Measurements from ENCODE around the gene CT47C1. TPM values are rescaled to one million over a fixed set of nuclear protein-coding genes. Genes with fewer than 3 reads are reported as not detected.

Gene CT47C1
- total RNA-seq, 2 experiments from 2014 or later, result not detected

- no peak for DNase-seq
- Mint-ChIP-seq H3K9me3 (ENCODE audit: insufficient read depth) (no peaks in the 10 kb centered on the region), H3K27me3 (ENCODE audit: low read depth) (peaks cover 5% of the 10 kb centered on the region), H3K36me3 (ENCODE audit: low read depth) (no peaks in the 10 kb centered on the region), H3K4me1 (ENCODE audit: low read depth) (no peaks in the 10 kb centered on the region), H3K27ac (no peak overlapping the region), H3K4me3 (no peak overlapping the region)
- POLR2A ChIA-PET, result no interaction called here
- no peak for ATAC-seq
- CTCF ChIA-PET, result no interaction called here
Measured at GRCh38 chrX:119084766-119085165, 12.0 kb downstream of the CT47C1 start.

DNA sequence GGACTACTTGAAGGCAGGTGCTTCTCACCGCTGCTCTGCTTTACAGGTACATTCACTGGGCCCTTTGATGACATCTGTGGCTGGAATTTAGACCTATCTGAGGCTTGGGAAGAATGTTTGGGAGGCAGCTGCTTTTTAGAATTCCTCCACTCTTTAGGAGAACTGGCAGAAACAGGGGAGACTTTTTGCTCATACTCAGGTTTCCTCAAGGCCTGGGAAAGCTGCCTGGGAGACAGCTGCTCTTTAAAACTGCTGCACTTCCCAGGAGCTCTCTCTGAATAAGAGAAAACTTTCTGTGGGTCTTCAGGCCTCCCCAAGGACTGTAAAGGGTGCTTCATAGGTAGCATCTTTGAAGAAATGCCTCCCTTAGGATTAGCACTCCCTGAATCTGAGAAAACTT lies 14.3 kb downstream of the CT47C1 start:
- H3K9me3 Mint-ChIP-seq (ENCODE audit: insufficient read depth), result no peaks in the 10 kb centered on the region
- no peaks in the 10 kb centered on the region for H3K36me3 Mint-ChIP-seq (ENCODE audit: low read depth)
- no peaks in the 10 kb centered on the region for H3K4me1 Mint-ChIP-seq (ENCODE audit: low read depth)
- CTCF ChIA-PET, result no interaction called here
- POLR2A ChIA-PET, result no interaction called here
- ATAC-seq, result no peak
- DNase-seq, result no peak
- no peak overlapping the region for H3K4me3 Mint-ChIP-seq
- H3K27ac Mint-ChIP-seq, result no peak overlapping the region
- peaks cover 2% of the 10 kb centered on the region for H3K27me3 Mint-ChIP-seq (ENCODE audit: low read depth)

DNA sequence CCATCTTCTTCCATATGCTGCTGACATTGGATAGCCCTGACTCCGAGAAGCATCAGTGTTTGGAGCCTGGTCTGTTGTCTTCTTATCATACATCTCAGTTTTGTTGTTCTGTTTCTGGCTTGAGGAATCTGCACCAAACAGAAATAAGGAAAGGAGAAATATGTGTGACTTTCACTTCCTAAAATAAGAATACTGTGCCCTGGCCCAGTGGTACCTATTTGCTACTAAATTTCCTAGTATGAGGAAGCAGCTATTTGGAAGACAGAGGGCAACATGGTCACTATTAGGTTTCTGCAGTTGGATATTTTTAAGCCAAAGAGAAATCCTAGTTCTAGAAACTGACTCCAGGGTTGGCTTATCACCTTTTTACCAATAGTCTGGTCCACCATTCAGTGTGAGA lies 16.8 kb downstream of the CT47C1 start:
- Mint-ChIP-seq H3K36me3 (ENCODE audit: low read depth) (no peaks in the 10 kb centered on the region), H3K27ac (no peak overlapping the region), H3K27me3 (ENCODE audit: low read depth) (no peaks in the 10 kb centered on the region), H3K9me3 (ENCODE audit: insufficient read depth) (no peaks in the 10 kb centered on the region), H3K4me3 (no peak overlapping the region), H3K4me1 (ENCODE audit: low read depth) (no peaks in the 10 kb centered on the region)
- ChIA-PET POLR2A (no interaction called here), CTCF (no interaction called here)
- no peak for ATAC-seq
- DNase-seq, result no peak

DNA sequence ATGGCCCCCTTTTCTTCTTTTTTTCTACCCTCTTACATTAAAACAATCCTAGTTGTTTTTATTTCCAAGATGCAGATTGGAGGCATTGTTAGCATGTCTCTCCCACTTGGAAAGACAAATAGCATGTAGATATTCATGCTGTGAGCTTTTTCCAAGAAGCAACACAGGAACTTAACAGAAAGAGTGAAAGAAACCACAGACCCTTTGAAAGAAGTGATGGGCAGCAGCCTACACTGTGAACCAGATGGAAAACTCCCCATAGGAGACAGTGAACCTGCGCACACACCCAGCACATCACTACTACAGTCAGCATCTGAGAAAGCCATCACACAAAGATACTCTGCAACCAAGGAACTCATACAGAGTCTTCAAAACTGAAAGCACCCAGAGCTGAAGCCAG lies 17.8 kb downstream of the CT47C1 start:
- CTCF ChIA-PET, result no interaction called here
- no peak overlapping the region for H3K4me3 Mint-ChIP-seq
- POLR2A ChIA-PET, result no interaction called here
- no peaks in the 10 kb centered on the region for H3K27me3 Mint-ChIP-seq (ENCODE audit: low read depth)
- H3K9me3 Mint-ChIP-seq (ENCODE audit: insufficient read depth), result no peaks in the 10 kb centered on the region
- DNase-seq, result no peak
- no peaks in the 10 kb centered on the region for H3K36me3 Mint-ChIP-seq (ENCODE audit: low read depth)
- ATAC-seq, result no peak
- no peaks in the 10 kb centered on the region for H3K4me1 Mint-ChIP-seq (ENCODE audit: low read depth)
- H3K27ac Mint-ChIP-seq, result no peak overlapping the region

GRCh38 chrX:119093991-119094735 lies 21.4 kb downstream of the CT47C1 start:
- ChIA-PET CTCF (no interaction called here), POLR2A (no interaction called here)
- no peaks in the 10 kb centered on the region for H3K9me3 Mint-ChIP-seq (ENCODE audit: insufficient read depth)
- no peak for DNase-seq
- no peak for ATAC-seq
- no peak overlapping the region for H3K27ac Mint-ChIP-seq
- H3K36me3 Mint-ChIP-seq (ENCODE audit: low read depth), result no peaks in the 10 kb centered on the region
- no peak overlapping the region for H3K4me3 Mint-ChIP-seq
- H3K4me1 Mint-ChIP-seq (ENCODE audit: low read depth), result no peaks in the 10 kb centered on the region
- no peaks in the 10 kb centered on the region for H3K27me3 Mint-ChIP-seq (ENCODE audit: low read depth)

DNA sequence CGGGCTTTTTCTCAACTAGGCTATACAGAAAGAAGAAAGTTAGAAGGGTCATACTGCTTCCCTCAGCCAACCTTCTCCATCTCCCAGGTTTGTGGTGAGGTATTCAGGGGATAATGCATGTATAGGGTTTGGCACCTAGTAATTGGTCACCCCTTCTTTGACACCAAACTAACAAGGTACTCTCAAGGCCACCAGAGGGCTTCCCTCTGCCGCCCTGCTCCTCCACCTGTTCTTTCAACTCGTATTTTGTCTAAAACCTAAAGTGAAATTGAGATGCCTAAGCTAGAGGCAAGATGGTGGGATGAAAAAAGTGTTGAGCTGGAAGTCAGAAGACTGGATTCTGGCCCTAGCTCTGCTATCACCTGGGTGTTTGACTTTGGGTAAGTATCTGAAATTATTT lies 22.0 kb downstream of the CT47C1 start:
- Mint-ChIP-seq H3K4me1 (ENCODE audit: low read depth) (no peaks in the 10 kb centered on the region), H3K4me3 (no peak overlapping the region), H3K9me3 (ENCODE audit: insufficient read depth) (no peaks in the 10 kb centered on the region), H3K36me3 (ENCODE audit: low read depth) (no peaks in the 10 kb centered on the region), H3K27ac (no peak overlapping the region), H3K27me3 (ENCODE audit: low read depth) (no peaks in the 10 kb centered on the region)
- POLR2A ChIA-PET, result no interaction called here
- no peak for DNase-seq
- ATAC-seq, result no peak
- CTCF ChIA-PET, result no interaction called here

DNA sequence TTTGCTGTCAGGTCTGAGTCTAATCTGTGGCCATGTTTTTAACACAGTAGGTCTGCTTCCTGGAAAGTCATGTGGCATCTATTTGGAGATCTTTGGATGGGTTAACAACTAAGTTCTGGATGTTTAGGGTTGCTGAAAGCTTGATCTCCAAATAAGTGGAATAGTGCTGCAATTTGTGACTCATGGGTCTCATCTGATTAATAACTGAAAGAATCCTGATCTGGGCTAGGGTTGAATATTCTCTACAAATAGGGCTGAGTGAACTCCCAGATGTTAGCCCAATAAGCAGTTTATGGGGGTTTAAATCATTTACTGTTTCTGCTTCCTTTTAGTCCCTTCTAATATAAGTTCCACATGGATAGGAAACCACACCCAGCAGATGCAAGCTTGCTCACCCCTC lies 23.1 kb downstream of the CT47C1 start:
- H3K27ac Mint-ChIP-seq, result no peak overlapping the region
- ChIA-PET POLR2A (interaction anchor here (1.3 kb wide), 1 partner anchor 17 kb away, joined by 3 read pairs; no protein-coding TSS in a partner anchor), CTCF (no interaction called here)
- no peaks in the 10 kb centered on the region for H3K9me3 Mint-ChIP-seq (ENCODE audit: insufficient read depth)
- no peak overlapping the region for H3K4me3 Mint-ChIP-seq
- H3K36me3 Mint-ChIP-seq (ENCODE audit: low read depth), result no peaks in the 10 kb centered on the region
- no peaks in the 10 kb centered on the region for H3K27me3 Mint-ChIP-seq (ENCODE audit: low read depth)
- DNase-seq, result no peak
- no peaks in the 10 kb centered on the region for H3K4me1 Mint-ChIP-seq (ENCODE audit: low read depth)
- ATAC-seq, result no peak

DNA sequence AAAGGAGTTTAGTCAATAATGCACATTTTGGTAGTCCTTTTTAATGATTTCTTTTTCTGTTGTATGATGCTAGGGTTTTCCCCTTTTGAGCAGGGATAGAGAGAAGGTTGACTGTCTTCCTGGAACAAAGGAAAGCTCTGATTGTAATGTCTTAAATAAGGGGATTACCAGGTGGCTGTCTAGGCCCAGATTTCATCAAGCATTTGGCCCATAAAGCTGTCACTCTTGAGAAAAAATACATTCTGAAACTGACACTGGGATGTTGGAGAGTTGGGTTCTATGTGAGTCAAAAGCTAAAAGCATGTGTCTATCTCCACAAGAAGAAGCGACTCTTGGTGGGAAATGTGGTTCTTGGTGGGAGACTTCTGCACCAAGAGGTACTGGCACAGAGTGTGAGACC lies 28.4 kb downstream of the CT47C1 start:
- ChIA-PET POLR2A (no interaction called here), CTCF (interaction anchor here (1.7 kb wide), 1 partner anchor 18 kb away, joined by 4 read pairs; no protein-coding TSS in a partner anchor)
- DNase-seq (no peak), ATAC-seq (no peak)
- H3K27ac Mint-ChIP-seq, result no peak overlapping the region
- no peaks in the 10 kb centered on the region for H3K9me3 Mint-ChIP-seq (ENCODE audit: insufficient read depth)
- no peak overlapping the region for H3K4me3 Mint-ChIP-seq
- no peaks in the 10 kb centered on the region for H3K36me3 Mint-ChIP-seq (ENCODE audit: low read depth)
- H3K4me1 Mint-ChIP-seq (ENCODE audit: low read depth), result no peaks in the 10 kb centered on the region
- H3K27me3 Mint-ChIP-seq (ENCODE audit: low read depth), result peaks cover 2% of the 10 kb centered on the region

DNA sequence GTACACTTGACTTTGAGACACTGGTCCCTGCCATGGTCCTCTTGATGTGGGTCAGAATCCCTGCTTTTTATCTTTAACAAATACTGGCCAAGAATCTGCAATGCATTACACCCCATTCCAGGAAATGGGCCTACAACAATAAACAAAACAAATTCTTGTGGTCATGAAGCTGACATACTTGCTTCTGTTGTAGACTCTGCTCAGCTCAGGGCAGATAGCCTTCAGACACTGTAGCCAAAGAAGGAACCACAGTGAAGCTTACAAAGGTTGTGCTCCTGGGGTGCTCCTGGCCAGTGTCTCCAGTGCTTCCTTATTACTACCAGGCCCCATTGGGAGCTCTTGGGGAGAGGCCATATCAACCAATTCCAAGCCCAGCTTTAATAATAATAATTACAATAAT lies 33.0 kb downstream of the CT47C1 start:
- ChIA-PET CTCF (no interaction called here), POLR2A (interaction anchor here (0.6 kb wide), 1 partner anchor 745 kb away, joined by 3 read pairs; no protein-coding TSS in a partner anchor)
- H3K27ac Mint-ChIP-seq, result no peak overlapping the region
- H3K4me1 Mint-ChIP-seq (ENCODE audit: low read depth), result no peaks in the 10 kb centered on the region
- ATAC-seq, result no peak
- peaks cover 2% of the 10 kb centered on the region for H3K27me3 Mint-ChIP-seq (ENCODE audit: low read depth)
- H3K4me3 Mint-ChIP-seq, result no peak overlapping the region
- no peaks in the 10 kb centered on the region for H3K9me3 Mint-ChIP-seq (ENCODE audit: insufficient read depth)
- DNase-seq, result no peak
- H3K36me3 Mint-ChIP-seq (ENCODE audit: low read depth), result no peaks in the 10 kb centered on the region

GRCh38 chrX:119107206-119107605 lies 34.4 kb downstream of the CT47C1 start:
- ChIA-PET CTCF (interaction anchor here (1.2 kb wide), 1 partner anchor 12 kb away, joined by 3 read pairs; no protein-coding TSS in a partner anchor), POLR2A (no interaction called here)
- H3K36me3 Mint-ChIP-seq (ENCODE audit: low read depth), result no peaks in the 10 kb centered on the region
- ATAC-seq, result no peak
- DNase-seq, result no peak
- no peak overlapping the region for H3K4me3 Mint-ChIP-seq
- no peak overlapping the region for H3K27ac Mint-ChIP-seq
- H3K4me1 Mint-ChIP-seq (ENCODE audit: low read depth), result no peaks in the 10 kb centered on the region
- no peaks in the 10 kb centered on the region for H3K9me3 Mint-ChIP-seq (ENCODE audit: insufficient read depth)
- H3K27me3 Mint-ChIP-seq (ENCODE audit: low read depth), result peaks cover 2% of the 10 kb centered on the region

- POLR2A ChIA-PET, result no interaction called here
- peak; percentile 63 for DNase-seq
- H3K9me3 Mint-ChIP-seq (ENCODE audit: insufficient read depth), result no peaks in the 10 kb centered on the region
- peaks cover 1% of the 10 kb centered on the region for H3K27me3 Mint-ChIP-seq (ENCODE audit: low read depth)
- CTCF ChIA-PET, result interaction anchor here (0.6 to 2.0 kb wide), 10 partner anchors 9 to 155 kb away, joined by 3 to 12 read pairs (median 3); partner anchors contain the start of gene KIAA1210
- no peaks in the 10 kb centered on the region for H3K36me3 Mint-ChIP-seq (ENCODE audit: low read depth)
- no peak overlapping the region for H3K4me3 Mint-ChIP-seq
- H3K4me1 Mint-ChIP-seq (ENCODE audit: low read depth), result no peaks in the 10 kb centered on the region
- no peak overlapping the region for H3K27ac Mint-ChIP-seq
- peak; percentile 76 for ATAC-seq
Measured at GRCh38 chrX:119118780-119119395, 46.1 kb downstream of the CT47C1 start.

- no peaks in the 10 kb centered on the region for H3K9me3 Mint-ChIP-seq (ENCODE audit: insufficient read depth)
- CTCF ChIA-PET, result no interaction called here
- POLR2A ChIA-PET, result no interaction called here
Measured at GRCh38 chrX:119121341-119121740, 48.5 kb downstream of the CT47C1 start.

More at GRCh38 chrX:119121341-119121740, 48.5 kb downstream of the CT47C1 start:
- Mint-ChIP-seq H3K4me3 (no peak overlapping the region), H3K36me3 (ENCODE audit: low read depth) (no peaks in the 10 kb centered on the region), H3K27ac (no peak overlapping the region), H3K27me3 (ENCODE audit: low read depth) (peaks cover 1% of the 10 kb centered on the region), H3K4me1 (ENCODE audit: low read depth) (no peaks in the 10 kb centered on the region)
- DNase-seq (no peak), ATAC-seq (no peak)

Measured in activated CD8-positive, alpha-beta T cell treated with anti-CD3 and anti-CD28 coated beads, Interleukin-2, amount 10 ng/mL, durations not matched to agents 7 days and 5 days (primary cell).